HEK293 (cell line): ENCODE measurements around the gene AIF1L.

ENCODE experiments used
- CTCF ChIA-PET: fragments of 350-600 bp; formaldehyde crosslinking; extraction: SDS; loops from one replicate; lab custom pipeline; 2021; ENCODE audit warnings: antibody characterized with exemption; lab: Yijun Ruan, JAX
- POLR2A ChIA-PET: fragments of 300-600 bp; formaldehyde crosslinking; extraction: SDS; loops from one replicate; lab custom pipeline; 2020; ENCODE audit warnings: antibody characterized with exemption, inconsistent platforms; lab: Yijun Ruan, JAX
- H3K27ac ChIP-seq: fragments of 200-500 bp; sonication (Bioruptor generic); 2 replicates; pipeline ENCODE4 v1.5.1; 2014; ENCODE audit warnings: low read depth, low read length, control low read depth, inconsistent platforms; ENCODE audit errors: extremely low read depth
- H3K36me3 ChIP-seq, 2 experiments: fragments of 200-500 bp in 1 of 2; sonication (Bioruptor generic) in 1 of 2; 1 replicate in 1 of 2; 2 replicates in 1 of 2; pipeline ENCODE4 v1.5.1; 2014 to 2017; ENCODE audit warnings: inconsistent platforms in 2 of 2, low read length in 2 of 2; ENCODE audit not compliant: control insufficient read depth in 2 of 2, insufficient read depth in 1 of 2
- H3K4me1 ChIP-seq: fragments of 200-500 bp; sonication (Bioruptor generic); 2 replicates; pipeline ENCODE4 v1.5.1; 2014; ENCODE audit warnings: mild to moderate bottlenecking, low read length, inconsistent platforms; ENCODE audit not compliant: control insufficient read depth, insufficient read depth
- H3K4me3 ChIP-seq: 2 replicates; pipeline ENCODE4 v1.5.1; 2011; ENCODE audit warnings: low read depth, mild to moderate bottlenecking, control low read depth, low read length, moderate library complexity
- H3K9me3 ChIP-seq: fragments of 200-500 bp; sonication (Bioruptor generic); 2 replicates; pipeline ENCODE4 v1.5.1; 2014; ENCODE audit warnings: low read depth, low read length, inconsistent platforms; ENCODE audit not compliant: control insufficient read depth, insufficient read depth
- KLF16 ChIP-seq: fragments of 450-650 bp; formaldehyde crosslinking; IDR thresholded peaks from 2 replicates; pipeline ENCODE4 v1.5.1; 2017; ENCODE audit warnings: missing biosample characterization, missing genetic modification characterization
- ZBTB17 ChIP-seq: fragments of 450-650 bp; formaldehyde crosslinking; IDR thresholded peaks from 2 replicates; pipeline ENCODE4 v1.5.1; 2016; ENCODE audit warnings: missing biosample characterization, missing genetic modification characterization
- ZBTB7A ChIP-seq: fragments of 450-650 bp; formaldehyde crosslinking; IDR thresholded peaks from 2 replicates; pipeline ENCODE4 v1.5.1; 2016; ENCODE audit warnings: low read depth, missing biosample characterization, missing genetic modification characterization
- ZFHX2 ChIP-seq: fragments of 450-650 bp; formaldehyde crosslinking; conservative IDR thresholded peaks from 2 replicates; pipeline ENCODE4 v1.5.1; 2016; ENCODE audit warnings: missing biosample characterization, missing genetic modification characterization
- ZIC2 ChIP-seq: fragments of 450-650 bp; formaldehyde crosslinking; IDR thresholded peaks from 2 replicates; pipeline ENCODE4 v1.5.1; 2016; ENCODE audit warnings: missing biosample characterization, missing genetic modification characterization
- ZNF112 ChIP-seq: fragments of 450-650 bp; formaldehyde crosslinking; IDR thresholded peaks from 2 replicates; pipeline ENCODE4 v1.5.0; 2017; ENCODE audit warnings: missing biosample characterization, missing genetic modification characterization
- ZNF114 ChIP-seq: fragments of 450-650 bp; formaldehyde crosslinking; IDR thresholded peaks from 2 replicates; pipeline ENCODE4 v1.5.0; 2017; ENCODE audit warnings: missing biosample characterization, missing genetic modification characterization
- ZNF132 ChIP-seq: fragments of 450-650 bp; formaldehyde crosslinking; IDR thresholded peaks from 2 replicates; pipeline ENCODE4 v1.5.1; 2017; ENCODE audit warnings: missing biosample characterization, missing genetic modification characterization, borderline replicate concordance
- ZNF175 ChIP-seq: fragments of 450-650 bp; formaldehyde crosslinking; IDR thresholded peaks from 2 replicates; pipeline ENCODE4 v1.5.1; 2016; ENCODE audit warnings: missing biosample characterization, missing genetic modification characterization
- ZNF23 ChIP-seq: fragments of 450-650 bp; formaldehyde crosslinking; IDR thresholded peaks from 2 replicates; pipeline ENCODE4 v1.5.1; 2016; ENCODE audit warnings: missing biosample characterization, missing genetic modification characterization, borderline replicate concordance
- ZNF354C ChIP-seq: fragments of 450-650 bp; formaldehyde crosslinking; IDR thresholded peaks from 2 replicates; pipeline ENCODE4 v1.5.1; 2016; ENCODE audit warnings: missing biosample characterization, missing genetic modification characterization, low read depth, borderline replicate concordance
- ZNF513 ChIP-seq: fragments of 450-650 bp; IDR thresholded peaks from 2 replicates; pipeline ENCODE4 v1.5.1; 2018; ENCODE audit warnings: missing biosample characterization, missing genetic modification characterization
- ZNF544 ChIP-seq: fragments of 450-650 bp; formaldehyde crosslinking; IDR thresholded peaks from 2 replicates; pipeline ENCODE4 v1.5.0; 2017; ENCODE audit warnings: missing biosample characterization, missing genetic modification characterization
- ZNF600 ChIP-seq: fragments of 450-650 bp; formaldehyde crosslinking; IDR thresholded peaks from 2 replicates; pipeline ENCODE4 v1.5.1; 2016; ENCODE audit warnings: missing biosample characterization, missing genetic modification characterization
- ZNF658 ChIP-seq: fragments of 450-650 bp; formaldehyde crosslinking; IDR thresholded peaks from 2 replicates; pipeline ENCODE4; 2016; ENCODE audit warnings: missing biosample characterization, missing genetic modification characterization
- ZNF664 ChIP-seq: fragments of 450-650 bp; formaldehyde crosslinking; IDR thresholded peaks from 2 replicates; pipeline ENCODE4 v1.5.1; 2016; ENCODE audit warnings: missing biosample characterization, missing genetic modification characterization
- ZNF792 ChIP-seq: fragments of 450-650 bp; formaldehyde crosslinking; IDR thresholded peaks from 2 replicates; pipeline ENCODE4 v1.5.1; 2016; ENCODE audit warnings: missing biosample characterization, missing genetic modification characterization
- TF ChIP-seq, protein P1 (sequence below): fragments of 450-650 bp; formaldehyde crosslinking; IDR thresholded peaks from 2 replicates; pipeline ENCODE4 v1.5.1; 2017; ENCODE audit warnings: missing biosample characterization, missing genetic modification characterization
- TF ChIP-seq, protein P2 (sequence below): fragments of 450-650 bp; formaldehyde crosslinking; IDR thresholded peaks from 2 replicates; pipeline ENCODE4 v1.5.1; 2016; ENCODE audit warnings: missing biosample characterization, missing genetic modification characterization
- TF ChIP-seq, protein P3 (sequence below): fragments of 450-650 bp; formaldehyde crosslinking; IDR thresholded peaks from 2 replicates; pipeline ENCODE4 v1.5.1; 2016; ENCODE audit warnings: missing biosample characterization, missing genetic modification characterization

Gene AIF1L

GRCh38 chr9:131087354-131087893, 8.9 kb upstream of the AIF1L start:
- Histone ChIP-seq H3K4me1 (no peaks in the 10 kb centered on the region), H3K36me3 (no peaks in the 10 kb centered on the region), H3K4me3 (no peak overlapping the region), H3K9me3 (no peaks in the 10 kb centered on the region), H3K27ac (no peak overlapping the region)
- TF ChIP-seq ZNF114 (no peak), ZNF132 (tag by site-specific recombination) (no peak), KLF16 (no peak), ZNF600 (tag by site-specific recombination) (no peak), ZNF658 (no peak), ZBTB7A (no peak), ZNF792 (tag by site-specific recombination) (no peak), ZBTB17 (tag by site-specific recombination) (no peak), ZNF354C (no peak), ZNF513 (no peak), ZIC2 (tag by site-specific recombination) (no peak), ZNF544 (tag by site-specific recombination) (no peak), ZNF112 (tag by site-specific recombination) (no peak), ZNF664 (tag by site-specific recombination) (no peak), ZNF23 (tag by site-specific recombination) (no peak), ZFHX2 (tag by site-specific recombination) (no peak), ZNF175 (tag by site-specific recombination) (no peak)
- TF ChIP-seq, protein P1, sequence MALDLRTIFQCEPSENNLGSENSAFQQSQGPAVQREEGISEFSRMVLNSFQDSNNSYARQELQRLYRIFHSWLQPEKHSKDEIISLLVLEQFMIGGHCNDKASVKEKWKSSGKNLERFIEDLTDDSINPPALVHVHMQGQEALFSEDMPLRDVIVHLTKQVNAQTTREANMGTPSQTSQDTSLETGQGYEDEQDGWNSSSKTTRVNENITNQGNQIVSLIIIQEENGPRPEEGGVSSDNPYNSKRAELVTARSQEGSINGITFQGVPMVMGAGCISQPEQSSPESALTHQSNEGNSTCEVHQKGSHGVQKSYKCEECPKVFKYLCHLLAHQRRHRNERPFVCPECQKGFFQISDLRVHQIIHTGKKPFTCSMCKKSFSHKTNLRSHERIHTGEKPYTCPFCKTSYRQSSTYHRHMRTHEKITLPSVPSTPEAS = no peak
- TF ChIP-seq, protein P2, sequence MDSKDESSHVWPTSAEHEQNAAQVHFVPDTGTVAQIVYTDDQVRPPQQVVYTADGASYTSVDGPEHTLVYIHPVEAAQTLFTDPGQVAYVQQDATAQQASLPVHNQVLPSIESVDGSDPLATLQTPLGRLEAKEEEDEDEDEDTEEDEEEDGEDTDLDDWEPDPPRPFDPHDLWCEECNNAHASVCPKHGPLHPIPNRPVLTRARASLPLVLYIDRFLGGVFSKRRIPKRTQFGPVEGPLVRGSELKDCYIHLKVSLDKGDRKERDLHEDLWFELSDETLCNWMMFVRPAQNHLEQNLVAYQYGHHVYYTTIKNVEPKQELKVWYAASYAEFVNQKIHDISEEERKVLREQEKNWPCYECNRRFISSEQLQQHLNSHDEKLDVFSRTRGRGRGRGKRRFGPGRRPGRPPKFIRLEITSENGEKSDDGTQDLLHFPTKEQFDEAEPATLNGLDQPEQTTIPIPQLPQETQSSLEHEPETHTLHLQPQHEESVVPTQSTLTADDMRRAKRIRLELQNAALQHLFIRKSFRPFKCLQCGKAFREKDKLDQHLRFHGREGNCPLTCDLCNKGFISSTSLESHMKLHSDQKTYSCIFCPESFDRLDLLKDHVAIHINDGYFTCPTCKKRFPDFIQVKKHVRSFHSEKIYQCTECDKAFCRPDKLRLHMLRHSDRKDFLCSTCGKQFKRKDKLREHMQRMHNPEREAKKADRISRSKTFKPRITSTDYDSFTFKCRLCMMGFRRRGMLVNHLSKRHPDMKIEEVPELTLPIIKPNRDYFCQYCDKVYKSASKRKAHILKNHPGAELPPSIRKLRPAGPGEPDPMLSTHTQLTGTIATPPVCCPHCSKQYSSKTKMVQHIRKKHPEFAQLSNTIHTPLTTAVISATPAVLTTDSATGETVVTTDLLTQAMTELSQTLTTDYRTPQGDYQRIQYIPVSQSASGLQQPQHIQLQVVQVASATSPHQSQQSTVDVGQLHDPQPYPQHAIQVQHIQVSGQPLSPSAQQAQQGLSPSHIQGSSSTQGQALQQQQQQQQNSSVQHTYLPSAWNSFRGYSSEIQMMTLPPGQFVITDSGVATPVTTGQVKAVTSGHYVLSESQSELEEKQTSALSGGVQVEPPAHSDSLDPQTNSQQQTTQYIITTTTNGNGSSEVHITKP (tag by site-specific recombination) = no peak
- TF ChIP-seq, protein P3, sequence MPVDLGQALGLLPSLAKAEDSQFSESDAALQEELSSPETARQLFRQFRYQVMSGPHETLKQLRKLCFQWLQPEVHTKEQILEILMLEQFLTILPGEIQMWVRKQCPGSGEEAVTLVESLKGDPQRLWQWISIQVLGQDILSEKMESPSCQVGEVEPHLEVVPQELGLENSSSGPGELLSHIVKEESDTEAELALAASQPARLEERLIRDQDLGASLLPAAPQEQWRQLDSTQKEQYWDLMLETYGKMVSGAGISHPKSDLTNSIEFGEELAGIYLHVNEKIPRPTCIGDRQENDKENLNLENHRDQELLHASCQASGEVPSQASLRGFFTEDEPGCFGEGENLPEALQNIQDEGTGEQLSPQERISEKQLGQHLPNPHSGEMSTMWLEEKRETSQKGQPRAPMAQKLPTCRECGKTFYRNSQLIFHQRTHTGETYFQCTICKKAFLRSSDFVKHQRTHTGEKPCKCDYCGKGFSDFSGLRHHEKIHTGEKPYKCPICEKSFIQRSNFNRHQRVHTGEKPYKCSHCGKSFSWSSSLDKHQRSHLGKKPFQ (tag by site-specific recombination) = no peak
- ChIA-PET CTCF (interaction anchor here (0.5 to 1.5 kb wide), 5 partner anchors 29 to 918 kb away, joined by 3 to 7 read pairs (median 5); no protein-coding TSS in a partner anchor), POLR2A (interaction anchor here (0.6 kb wide), 1 partner anchor 24 kb away, joined by 3 read pairs; no protein-coding TSS in a partner anchor)
